SK-N-SH treated with all-trans-retinoic acid at 6 μM for 48 hours (cell line): Measurements from ENCODE around the gene IGF1R.

Experiments
- ARNTL ChIP-seq: fragments of 450-650 bp; formaldehyde crosslinking; IDR thresholded peaks from 2 replicates; pipeline ENCODE4 v1.5.0; 2020; ENCODE audit warnings: low read depth, mild to moderate bottlenecking, moderate library complexity, borderline replicate concordance
- BACH2 ChIP-seq: fragments of 250-450 bp; sonication (Bioruptor Pico); IDR thresholded peaks from 2 replicates; pipeline ENCODE4 v1.9.0; 2021; ENCODE audit warnings: mild to moderate bottlenecking, borderline replicate concordance
- CREB5 ChIP-seq: fragments of 250-450 bp; sonication (Bioruptor Pico); IDR thresholded peaks from 2 replicates; pipeline ENCODE4 v1.5.1; 2020; ENCODE audit warnings: low read depth, mild to moderate bottlenecking, moderate library complexity
- CSDC2 ChIP-seq: fragments of 250-450 bp; sonication (Bioruptor Pico); IDR thresholded peaks from 2 replicates; pipeline ENCODE4 v1.5.0; 2020; ENCODE audit warnings: mild to moderate bottlenecking, moderate library complexity
- ISL1 ChIP-seq: fragments of 250-450 bp; sonication (Bioruptor Pico); IDR thresholded peaks from 2 replicates; pipeline ENCODE4 v2.1.2; 2022; ENCODE audit warnings: mild to moderate bottlenecking, moderate library complexity
- RARB ChIP-seq: fragments of 250-450 bp; sonication (Bioruptor Pico); IDR thresholded peaks from 2 replicates; pipeline ENCODE4 v1.8.0; 2021; ENCODE audit warnings: mild to moderate bottlenecking, moderate library complexity
- TOX ChIP-seq: fragments of 250-450 bp; sonication (Bioruptor Pico); IDR thresholded peaks from 2 replicates; pipeline ENCODE4 v1.8.0; 2021; ENCODE audit warnings: mild to moderate bottlenecking, moderate library complexity, borderline replicate concordance
- ZC3H10 ChIP-seq: fragments of 250-450 bp; sonication (Bioruptor Pico); IDR thresholded peaks from 2 replicates; pipeline ENCODE4 v1.5.1; 2021; ENCODE audit warnings: mild to moderate bottlenecking, moderate library complexity
- ZFP3 ChIP-seq: fragments of 250-450 bp; sonication (Bioruptor Pico); IDR thresholded peaks from 2 replicates; pipeline ENCODE4 v1.5.0; 2020; ENCODE audit warnings: mild to moderate bottlenecking, moderate library complexity
- ZFP30 ChIP-seq: fragments of 450-650 bp; formaldehyde crosslinking; IDR thresholded peaks from 2 replicates; pipeline ENCODE4 v1.5.0; 2022; ENCODE audit warnings: mild to moderate bottlenecking, moderate library complexity
- ZNF565 ChIP-seq: fragments of 450-650 bp; formaldehyde crosslinking; conservative IDR thresholded peaks from 2 replicates; pipeline ENCODE4 v1.5.0; 2020; ENCODE audit warnings: low read depth, mild to moderate bottlenecking, moderate library complexity
- TF ChIP-seq, protein P1 (sequence below): fragments of 250-450 bp; sonication (Bioruptor Pico); IDR thresholded peaks from 2 replicates; pipeline ENCODE4 v1.8.0; 2020; ENCODE audit warnings: mild to moderate bottlenecking, moderate library complexity, borderline replicate concordance
- TF ChIP-seq, protein P2 (sequence below): fragments of 250-450 bp; sonication (Bioruptor Pico); IDR thresholded peaks from 2 replicates; pipeline ENCODE4 v1.5.1; 2021; ENCODE audit warnings: mild to moderate bottlenecking, moderate library complexity

GRCh38 chr15:98722645-98723044, 74.3 kb downstream of the IGF1R start:
- TF ChIP-seq ZC3H10 (CRISPR knock-in tag) (no peak), CREB5 (no peak), ZFP30 (CRISPR knock-in tag) (no peak), TOX (CRISPR knock-in tag) (no peak), RARB (CRISPR knock-in tag) (no peak), ARNTL (CRISPR knock-in tag) (no peak), BACH2 (CRISPR knock-in tag) (no peak), ZFP3 (CRISPR knock-in tag) (no peak), CSDC2 (CRISPR knock-in tag) (no peak), ZNF565 (CRISPR knock-in tag) (no peak), ISL1 (CRISPR knock-in tag) (no peak)
- TF ChIP-seq, protein P1, sequence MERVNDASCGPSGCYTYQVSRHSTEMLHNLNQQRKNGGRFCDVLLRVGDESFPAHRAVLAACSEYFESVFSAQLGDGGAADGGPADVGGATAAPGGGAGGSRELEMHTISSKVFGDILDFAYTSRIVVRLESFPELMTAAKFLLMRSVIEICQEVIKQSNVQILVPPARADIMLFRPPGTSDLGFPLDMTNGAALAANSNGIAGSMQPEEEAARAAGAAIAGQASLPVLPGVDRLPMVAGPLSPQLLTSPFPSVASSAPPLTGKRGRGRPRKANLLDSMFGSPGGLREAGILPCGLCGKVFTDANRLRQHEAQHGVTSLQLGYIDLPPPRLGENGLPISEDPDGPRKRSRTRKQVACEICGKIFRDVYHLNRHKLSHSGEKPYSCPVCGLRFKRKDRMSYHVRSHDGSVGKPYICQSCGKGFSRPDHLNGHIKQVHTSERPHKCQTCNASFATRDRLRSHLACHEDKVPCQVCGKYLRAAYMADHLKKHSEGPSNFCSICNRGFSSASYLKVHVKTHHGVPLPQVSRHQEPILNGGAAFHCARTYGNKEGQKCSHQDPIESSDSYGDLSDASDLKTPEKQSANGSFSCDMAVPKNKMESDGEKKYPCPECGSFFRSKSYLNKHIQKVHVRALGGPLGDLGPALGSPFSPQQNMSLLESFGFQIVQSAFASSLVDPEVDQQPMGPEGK (CRISPR knock-in tag): no peak
- TF ChIP-seq, protein P2, sequence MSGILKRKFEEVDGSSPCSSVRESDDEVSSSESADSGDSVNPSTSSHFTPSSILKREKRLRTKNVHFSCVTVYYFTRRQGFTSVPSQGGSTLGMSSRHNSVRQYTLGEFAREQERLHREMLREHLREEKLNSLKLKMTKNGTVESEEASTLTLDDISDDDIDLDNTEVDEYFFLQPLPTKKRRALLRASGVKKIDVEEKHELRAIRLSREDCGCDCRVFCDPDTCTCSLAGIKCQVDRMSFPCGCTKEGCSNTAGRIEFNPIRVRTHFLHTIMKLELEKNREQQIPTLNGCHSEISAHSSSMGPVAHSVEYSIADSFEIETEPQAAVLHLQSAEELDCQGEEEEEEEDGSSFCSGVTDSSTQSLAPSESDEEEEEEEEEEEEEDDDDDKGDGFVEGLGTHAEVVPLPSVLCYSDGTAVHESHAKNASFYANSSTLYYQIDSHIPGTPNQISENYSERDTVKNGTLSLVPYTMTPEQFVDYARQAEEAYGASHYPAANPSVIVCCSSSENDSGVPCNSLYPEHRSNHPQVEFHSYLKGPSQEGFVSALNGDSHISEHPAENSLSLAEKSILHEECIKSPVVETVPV (CRISPR knock-in tag): no peak
